Gastrocnemius medialis (tissue), 4 donors: ENCODE measurements around the gene IFI30.

Experiments
- POLR2A ChIP-seq, 2 donors: fragments of 450-650 bp; IDR thresholded peaks; one replicate each; pipeline ENCODE4 v1.6.1; 2017; ENCODE audit warnings: antibody characterized with exemption in 2 of 2, mild to moderate bottlenecking in 2 of 2, moderate library complexity in 2 of 2
- TF ChIP-seq, protein P1 (sequence below), 5 experiments: fragments of 450-650 bp in 3 of 5; fragments of 200-600 bp in 2 of 5; sonication (generic) in 2 of 5; IDR thresholded peaks in 4 of 5; conservative IDR thresholded peaks in 1 of 5; 1 replicate in 4 of 5; 2 replicates in 1 of 5; pipeline ENCODE4 v1.5.1; 2016 to 2019; ENCODE audit warnings: antibody characterized with exemption in 5 of 5, mild to moderate bottlenecking in 3 of 5, moderate library complexity in 3 of 5

DNA sequence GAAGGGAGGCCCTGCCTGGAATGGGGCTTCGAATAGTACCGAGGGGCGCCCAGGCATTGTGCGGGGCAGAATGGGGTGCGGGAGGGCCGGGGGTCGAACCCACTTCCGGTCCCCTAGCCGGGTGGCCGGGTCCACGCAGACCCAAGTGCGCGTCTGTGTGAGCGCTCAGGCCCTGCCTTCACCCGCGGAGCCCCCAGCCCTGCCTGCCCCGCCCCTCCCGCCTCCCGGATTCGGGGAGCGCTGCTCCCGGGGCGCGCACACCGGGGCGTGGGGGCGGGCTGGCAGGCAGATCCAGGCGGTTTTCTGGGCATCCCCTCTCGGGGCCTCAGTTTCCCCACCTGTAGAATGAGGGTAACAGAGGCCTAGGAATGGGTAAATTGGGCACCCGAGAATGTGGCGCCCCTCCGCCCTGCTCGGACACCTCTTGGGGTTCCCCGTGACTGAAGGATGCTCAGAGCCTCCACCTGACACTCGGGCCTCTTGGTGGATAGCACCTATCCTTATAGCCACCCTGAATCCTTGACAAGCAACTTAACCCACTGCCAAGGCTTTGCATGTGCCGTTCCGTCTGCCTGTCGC lies 20.0 kb upstream of the IFI30 start:
- TF ChIP-seq, protein P1, sequence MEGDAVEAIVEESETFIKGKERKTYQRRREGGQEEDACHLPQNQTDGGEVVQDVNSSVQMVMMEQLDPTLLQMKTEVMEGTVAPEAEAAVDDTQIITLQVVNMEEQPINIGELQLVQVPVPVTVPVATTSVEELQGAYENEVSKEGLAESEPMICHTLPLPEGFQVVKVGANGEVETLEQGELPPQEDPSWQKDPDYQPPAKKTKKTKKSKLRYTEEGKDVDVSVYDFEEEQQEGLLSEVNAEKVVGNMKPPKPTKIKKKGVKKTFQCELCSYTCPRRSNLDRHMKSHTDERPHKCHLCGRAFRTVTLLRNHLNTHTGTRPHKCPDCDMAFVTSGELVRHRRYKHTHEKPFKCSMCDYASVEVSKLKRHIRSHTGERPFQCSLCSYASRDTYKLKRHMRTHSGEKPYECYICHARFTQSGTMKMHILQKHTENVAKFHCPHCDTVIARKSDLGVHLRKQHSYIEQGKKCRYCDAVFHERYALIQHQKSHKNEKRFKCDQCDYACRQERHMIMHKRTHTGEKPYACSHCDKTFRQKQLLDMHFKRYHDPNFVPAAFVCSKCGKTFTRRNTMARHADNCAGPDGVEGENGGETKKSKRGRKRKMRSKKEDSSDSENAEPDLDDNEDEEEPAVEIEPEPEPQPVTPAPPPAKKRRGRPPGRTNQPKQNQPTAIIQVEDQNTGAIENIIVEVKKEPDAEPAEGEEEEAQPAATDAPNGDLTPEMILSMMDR (IDR thresholded peaks at IDR 0.05 in 4 of 5, conservative IDR thresholded peaks at IDR 0.05 in 1 of 5) = no peak
- TF ChIP-seq POLR2A (IDR thresholded peaks at IDR 0.05) = no peak
